H1 (cell line): ENCODE measurements around the gene GADD45B. TPM values are rescaled to one million over a fixed set of nuclear protein-coding genes. Genes with fewer than 3 reads are reported as not detected.

Experiments
- CTCF ChIA-PET: fragments of 300-600 bp; sonication (Branson Sonifier 250); formaldehyde crosslinking; loops from one replicate; lab custom pipeline; 2021; ENCODE audit not compliant: partially characterized antibody; lab: Charles Lee
- POLR2A ChIA-PET: fragments of 300-600 bp; sonication (Branson Sonifier 250); formaldehyde crosslinking; loops from one replicate; lab custom pipeline; 2021; ENCODE audit warnings: inconsistent platforms; ENCODE audit not compliant: partially characterized antibody; lab: Charles Lee
- DNase-seq, 2 experiments: peaks; one replicate each; pipeline versions ENCODE4 v3.0.0 to v3.0.0-alpha.2; 2010 to 2022; ENCODE audit warnings: low spot score in 2 of 2, low read depth in 1 of 2, mixed read lengths in 1 of 2
- FAIRE-seq: peaks from 2 replicates; lab custom pipeline; 2011; peaks lifted over from hg19 to GRCh38; lab: Jason Lieb, UNC
- H2AFZ ChIP-seq: 2 replicates; pipeline ENCODE4 v1.8.1; 2012; ENCODE audit warnings: low read length, inconsistent platforms
- H2AK5ac ChIP-seq: 2 replicates; pipeline ENCODE4 v1.6.1; 2013; ENCODE audit warnings: low read depth, low read length
- H2BK120ac ChIP-seq: replicated peaks from 2 replicates; pipeline ENCODE3; 2013; ENCODE audit warnings: low read depth, low read length, inconsistent platforms
- H2BK12ac ChIP-seq: 2 replicates; pipeline ENCODE4 v1.6.1; 2013; ENCODE audit warnings: low read depth, low read length
- H2BK15ac ChIP-seq: 2 replicates; pipeline ENCODE4 v1.6.1; 2013; ENCODE audit warnings: low read length
- H2BK20ac ChIP-seq: 2 replicates; pipeline ENCODE4 v1.6.1; 2013; ENCODE audit warnings: low read length
- H2BK5ac ChIP-seq: 2 replicates; pipeline ENCODE4 v1.6.1; 2013; ENCODE audit warnings: low read depth, low read length
- H3K14ac ChIP-seq: 2 replicates; pipeline ENCODE4 v1.6.1; 2013; ENCODE audit warnings: inconsistent platforms; ENCODE audit not compliant: insufficient read length
- H3K18ac ChIP-seq: 2 replicates; pipeline ENCODE4 v1.6.1; 2013; ENCODE audit warnings: low read length; ENCODE audit errors: extremely low read depth
- H3K23ac ChIP-seq: 2 replicates; pipeline ENCODE4 v1.6.1; 2013; ENCODE audit warnings: inconsistent platforms; ENCODE audit not compliant: insufficient read length
- H3K23me2 ChIP-seq: 2 replicates; pipeline ENCODE4 v1.6.1; 2013; ENCODE audit warnings: low read depth, low read length
- H3K27ac ChIP-seq: 2 replicates; pipeline ENCODE4 v1.6.1; 2011; ENCODE audit warnings: low read depth, low read length, inconsistent platforms
- H3K27me3 ChIP-seq, 4 experiments: replicated peaks in 1 of 4; 1 replicate in 1 of 4; 2 replicates in 3 of 4; pipeline versions ENCODE4 v1.6.1 to v1.8.1; 2011 to 2013; ENCODE audit warnings: low read length in 3 of 4, mild to moderate bottlenecking in 3 of 4, inconsistent platforms in 2 of 4, mixed read lengths in 2 of 4, moderate library complexity in 1 of 4; ENCODE audit not compliant: control insufficient read depth in 3 of 4, insufficient read depth in 3 of 4; ENCODE audit errors: extremely low read depth in 1 of 4
- H3K36me3 ChIP-seq, 4 experiments: 2 replicates each; pipeline versions ENCODE4 v1.6.1 to v1.8.1; 2011 to 2013; ENCODE audit warnings: mild to moderate bottlenecking in 4 of 4, low read length in 3 of 4, moderate library complexity in 2 of 4, control low read depth in 1 of 4, inconsistent platforms in 1 of 4; ENCODE audit not compliant: insufficient read depth in 4 of 4, control insufficient read depth in 2 of 4
- H3K4ac ChIP-seq: replicated peaks from 2 replicates; pipeline ENCODE3; 2013; ENCODE audit warnings: low read length, low read depth, mixed read lengths, inconsistent platforms; ENCODE audit not compliant: insufficient read length
- H3K4me1 ChIP-seq, 4 experiments: replicated peaks in 1 of 4; 1 replicate in 1 of 4; 2 replicates in 3 of 4; pipeline versions ENCODE4 v1.6.1 to v1.8.1; 2011 to 2013; ENCODE audit warnings: low read length in 3 of 4, inconsistent platforms in 2 of 4, mixed read lengths in 1 of 4; ENCODE audit not compliant: insufficient read depth in 4 of 4, control insufficient read depth in 3 of 4
- H3K4me2 ChIP-seq, 2 experiments: 2 replicates each; pipeline versions ENCODE4 v1.6.1 to v1.8.1; 2011 to 2013; ENCODE audit warnings: low read depth in 2 of 2, low read length in 2 of 2, control low read depth in 1 of 2, inconsistent platforms in 1 of 2, mild to moderate bottlenecking in 1 of 2; ENCODE audit not compliant: insufficient read depth in 1 of 2
- H3K4me3 ChIP-seq, 4 experiments: fragments of 200-600, 300-600 bp in 1 of 4; sonication (generic), shearing (Covaris generic), sonication (Bioruptor Twin) in 1 of 4; 2 replicates each; pipeline versions ENCODE4 v1.5.1 to v1.8.1; 2011 to 2016; ENCODE audit warnings: low read length in 4 of 4, low read depth in 3 of 4, control low read depth in 2 of 4, inconsistent platforms in 2 of 4, mild to moderate bottlenecking in 2 of 4, mixed read lengths in 1 of 4, moderate library complexity in 1 of 4; ENCODE audit not compliant: insufficient read depth in 2 of 4; ENCODE audit errors: extremely low read depth in 1 of 4
- H3K56ac ChIP-seq: replicated peaks from 2 replicates; pipeline ENCODE3; 2013; ENCODE audit warnings: low read depth, mild to moderate bottlenecking, mixed read lengths, low read length, inconsistent platforms; ENCODE audit not compliant: insufficient read length
- H3K79me1 ChIP-seq: 2 replicates; pipeline ENCODE4 v1.6.1; 2013; ENCODE audit warnings: low read depth, low read length, control low read depth
- H3K79me2 ChIP-seq, 2 experiments: 2 replicates each; pipeline versions ENCODE4 v1.6.1 to v1.8.1; 2012 to 2013; ENCODE audit warnings: low read length in 2 of 2, mild to moderate bottlenecking in 2 of 2, inconsistent platforms in 1 of 2; ENCODE audit not compliant: insufficient read depth in 2 of 2, control insufficient read depth in 1 of 2
- H3K9ac ChIP-seq, 4 experiments: replicated peaks in 1 of 4; 1 replicate in 1 of 4; 2 replicates in 3 of 4; pipeline versions ENCODE4 v1.6.1 to v1.8.1; 2011 to 2013; ENCODE audit warnings: low read depth in 3 of 4, low read length in 3 of 4, control low read depth in 2 of 4, mild to moderate bottlenecking in 2 of 4, moderate library complexity in 2 of 4, inconsistent platforms in 1 of 4; ENCODE audit errors: extremely low read depth in 1 of 4
- H3K9me3 ChIP-seq, 2 experiments: 2 replicates each; pipeline versions ENCODE4 v1.6.1 to v1.8.1; 2012 to 2013; ENCODE audit warnings: mild to moderate bottlenecking in 2 of 2, moderate library complexity in 2 of 2, control low read depth in 1 of 2, inconsistent platforms in 1 of 2, low read depth in 1 of 2, low read length in 1 of 2, mixed read lengths in 1 of 2; ENCODE audit not compliant: insufficient read depth in 2 of 2
- H4K20me1 ChIP-seq, 2 experiments: replicated peaks in 1 of 2; 2 replicates each; pipeline versions ENCODE3 to v1.8.1; 2011 to 2013; ENCODE audit warnings: inconsistent platforms in 2 of 2, low read length in 2 of 2, mild to moderate bottlenecking in 1 of 2; ENCODE audit not compliant: insufficient read depth in 2 of 2, control insufficient read depth in 1 of 2
- H4K5ac ChIP-seq: 2 replicates; pipeline ENCODE4 v1.6.1; 2013; ENCODE audit warnings: low read length, low read depth, mixed read lengths, inconsistent platforms; ENCODE audit not compliant: insufficient read length
- H4K8ac ChIP-seq: 2 replicates; pipeline ENCODE4 v1.8.0; 2013; ENCODE audit warnings: mild to moderate bottlenecking, moderate library complexity, low read length, inconsistent platforms; ENCODE audit not compliant: insufficient read depth; ENCODE audit errors: extremely low read depth
- H4K91ac ChIP-seq: replicated peaks from 2 replicates; pipeline ENCODE3; 2013; ENCODE audit warnings: low read length, mixed read lengths, inconsistent platforms; ENCODE audit not compliant: insufficient read length
- FOSL1 ChIP-seq: IDR thresholded peaks from 2 replicates; pipeline ENCODE4 v1.6.1; 2011; ENCODE audit warnings: mild to moderate bottlenecking, low read depth, low read length, moderate library complexity; ENCODE audit not compliant: insufficient read depth
- GABPA ChIP-seq: IDR thresholded peaks from 2 replicates; pipeline ENCODE4 v1.6.1; 2011; ENCODE audit warnings: mild to moderate bottlenecking, low read length, moderate library complexity, borderline replicate concordance; ENCODE audit not compliant: insufficient read depth
- HDAC2 ChIP-seq, 2 experiments: fragments of 300-600 bp in 1 of 2; sonication (generic) in 1 of 2; IDR thresholded peaks; 2 replicates each; pipeline ENCODE4 v1.6.1; 2011 to 2012; ENCODE audit warnings: low read depth in 2 of 2, low read length in 2 of 2, mild to moderate bottlenecking in 2 of 2, moderate library complexity in 2 of 2, borderline replicate concordance in 1 of 2, inconsistent platforms in 1 of 2
- KDM4A ChIP-seq: IDR thresholded peaks from one replicate; pipeline ENCODE4 v1.7.1; 2012; ENCODE audit warnings: low read depth, mild to moderate bottlenecking, moderate library complexity, low read length, inconsistent platforms; ENCODE audit not compliant: severe bottlenecking
- MAFK ChIP-seq: IDR thresholded peaks from 2 replicates; pipeline ENCODE4 v1.6.1; 2012; ENCODE audit warnings: low read depth, mild to moderate bottlenecking, improper control_type of control experiment, low read length
- NANOG ChIP-seq: IDR thresholded peaks from 2 replicates; pipeline ENCODE4 v1.6.1; 2011; ENCODE audit warnings: low read length, low read depth, mild to moderate bottlenecking, inconsistent platforms; ENCODE audit not compliant: insufficient read depth, poor library complexity, severe bottlenecking
- NRF1 ChIP-seq: IDR thresholded peaks from 2 replicates; pipeline ENCODE4 v1.6.1; 2011; ENCODE audit warnings: mild to moderate bottlenecking, low read depth, low read length, improper control_type of control experiment
- RBBP5 ChIP-seq: IDR thresholded peaks from 2 replicates; pipeline ENCODE4 v1.7.1; 2012; ENCODE audit warnings: low read depth, mild to moderate bottlenecking, inconsistent platforms, low read length, moderate library complexity, borderline replicate concordance
- TEAD4 ChIP-seq: IDR thresholded peaks from 2 replicates; pipeline ENCODE4 v1.6.1; 2012; ENCODE audit warnings: low read depth, low read length, inconsistent platforms, mixed read lengths
- WGBS, 2 experiments: shearing (Covaris generic) in 1 of 2; methylation state at CpG; one replicate each; pipeline versions ENCODE4 v1.1.6 to v1.1.7; 2013 to 2015; ENCODE audit warnings: low lambda C conversion rate in 2 of 2, mixed read lengths in 2 of 2, inconsistent platforms in 1 of 2, low coverage in 1 of 2, missing lambda C conversion rate in 1 of 2; ENCODE audit not compliant: insufficient replicate concordance in 2 of 2, insufficient coverage in 1 of 2, insufficient read length in 1 of 2; ENCODE audit errors: extremely low coverage in 1 of 2, missing lambda C conversion rate in 1 of 2; 5-methylcytosine and 5-hydroxymethylcytosine counted together
- polyA plus RNA-seq, 7 experiments: library from polyadenylated mRNA; depleted of rRNA in 3 of 7; stranded (reverse) in 5 of 7; unstranded in 2 of 7; fragments of >200 nt in 5 of 7; fragments of 200-250 nt in 2 of 7; gene quantifications; 1 replicate in 5 of 7; 2 replicates in 1 of 7; 4 replicates in 1 of 7; pipeline versions ENCODE4 v1.2.1 to v1.2.3, GENCODE V29; 2011 to 2013; ENCODE audit warnings: missing spikeins in 2 of 7, mixed read lengths in 2 of 7
- total RNA-seq: library from RNA; stranded (reverse); fragmentation: NEBNext Ultra II Directional; extraction: Animal tissue kit (Norgen Biotek cat#: 25700); gene quantifications from 2 replicates; pipeline ENCODE4 v1.2.1, GENCODE V29; 2021

GADD45B gene
- total and polyA plus RNA-seq, 2 of the 8 experiments (the other 6 are each of a cell fraction or from before 2014, with no cell fraction given): 7.4 to 11.4 TPM

- peak in 1 of 2 experiments; percentile 82 for DNase-seq
- Histone ChIP-seq H3K79me1 (no peaks in the 10 kb centered on the region), H3K4ac (no peak overlapping the region), H2BK5ac (no peak overlapping the region), H3K14ac (no peak overlapping the region), H2BK15ac (no peak overlapping the region), H3K27ac (no peak overlapping the region), H3K4me2 (peak overlapping the region; percentile 57 to 66), H3K27me3 (no peaks in the 10 kb centered on the region), H2BK12ac (no peak overlapping the region), H2BK20ac (no peak overlapping the region), H3K36me3 (no peaks in the 10 kb centered on the region), H4K91ac (peak overlapping the region; percentile 54), H3K18ac (peak overlapping the region; percentile 62), H3K4me1 (peaks cover 0 to 4% (median 0%) of the 10 kb centered on the region in 4 experiments; a peak in 2 of 7 replicates), H3K4me3 (peak overlapping the region; percentile 37 to 65 (median 60)), H3K23ac (no peak overlapping the region), H4K8ac (peak overlapping the region; percentile 45; the same call in 1 of the 2 replicates), H3K79me2 (no peaks in the 10 kb centered on the region), H3K9ac (no peak overlapping the region), H2BK120ac (no peak overlapping the region), H2AK5ac (no peak overlapping the region), H2AFZ (no peak overlapping the region), H4K20me1 (no peaks in the 10 kb centered on the region), H3K23me2 (peaks cover 2% of the 10 kb centered on the region; the same call in 1 of the 2 replicates), H3K56ac (peak overlapping the region; percentile 16), H4K5ac (peak overlapping the region; percentile 71), H3K9me3 (no peaks in the 10 kb centered on the region)
- POLR2A ChIA-PET: interaction anchor here (0.8 to 6.7 kb wide), 10 partner anchors 10 to 161 kb away, joined by 3 to 98 read pairs (median 4); partner anchors contain the start of genes GADD45B and TIMM13
- WGBS, 2 experiments: 8% methylated on average over 54 of the region's 62 CpGs; no CpG with 5 or more reads in 1 of the 2 experiments
- CTCF ChIA-PET: interaction anchor here (1.2 to 12.9 kb wide), 5 partner anchors 12 to 268 kb away, joined by 3 to 133 read pairs (median 8); partner anchors contain the start of gene GADD45B
- no peak for FAIRE-seq
- no peak for TF ChIP-seq NRF1
- peak; percentile 59 for TF ChIP-seq KDM4A
- TF ChIP-seq HDAC2 (IDR thresholded peaks at IDR 0.05; ENCODE audit: borderline replicate concordance in 1 of 2, low read depth in 2 of 2, low read length in 2 of 2): peak in 1 of 2 experiments; percentile 85; a peak in 1 of 4 replicates
- no peak for TF ChIP-seq GABPA
- 0 out of 2 replicates have a peak, but pooled peaks have one; percentile 4 for TF ChIP-seq RBBP5
- no peak for TF ChIP-seq NANOG
- TF ChIP-seq TEAD4: 0 out of 2 replicates have a peak, but pooled peaks have one; percentile 8
- no peak for TF ChIP-seq FOSL1
- no peak for TF ChIP-seq MAFK
These were observed 13.9 kb upstream of the GADD45B start for GRCh38 chr19:2461751-2462634.
